Fibroblast of lung (primary cell): ENCODE data around the gene YJU2. TPM values are rescaled to one million over a fixed set of nuclear protein-coding genes. Genes with fewer than 3 reads are reported as not detected.

Source experiments
- DNase-seq, 2 donors: peaks; one replicate each; pipeline versions ENCODE4 v3.0.0 to v3.0.0-alpha.2; 2010; ENCODE audit warnings: low read depth in 2 of 2
- H2AFZ ChIP-seq: 2 replicates; pipeline ENCODE4 v1.5.1; 2012; ENCODE audit warnings: low read length, control low read depth, inconsistent platforms
- H3K27ac ChIP-seq: 2 replicates; pipeline ENCODE4 v1.5.1; 2011; ENCODE audit warnings: low read length, control low read depth; ENCODE audit not compliant: insufficient read depth
- H3K27me3 ChIP-seq: 2 replicates; pipeline ENCODE4 v1.5.1; 2011; ENCODE audit warnings: mild to moderate bottlenecking, low read length; ENCODE audit not compliant: control insufficient read depth, insufficient read depth
- H3K36me3 ChIP-seq: 2 replicates; pipeline ENCODE4 v1.5.1; 2011; ENCODE audit warnings: low read length; ENCODE audit not compliant: control insufficient read depth, insufficient read depth
- H3K4me1 ChIP-seq: 2 replicates; pipeline ENCODE4 v1.5.1; 2011; ENCODE audit warnings: low read length; ENCODE audit not compliant: control insufficient read depth, insufficient read depth; ENCODE audit errors: extremely low read depth
- H3K4me2 ChIP-seq: 2 replicates; pipeline ENCODE4 v1.5.1; 2011; ENCODE audit warnings: low read length, control low read depth; ENCODE audit not compliant: insufficient read depth; ENCODE audit errors: extremely low read depth
- H3K4me3 ChIP-seq, 4 experiments: fragments of 200-600 bp in 1 of 4; sonication (generic) in 1 of 4; replicated peaks in 1 of 4; 2 replicates each; pipeline ENCODE4 v1.5.1; 2011 to 2016; ENCODE audit warnings: low read length in 4 of 4, low read depth in 3 of 4, mild to moderate bottlenecking in 3 of 4, control low read depth in 2 of 4, inconsistent platforms in 1 of 4, mixed read lengths in 1 of 4; ENCODE audit not compliant: insufficient read depth in 1 of 4; ENCODE audit errors: control extremely low read depth in 1 of 4
- H3K79me2 ChIP-seq: 2 replicates; pipeline ENCODE4 v1.5.1; 2012; ENCODE audit warnings: mild to moderate bottlenecking, low read length, inconsistent platforms; ENCODE audit not compliant: control insufficient read depth, insufficient read depth
- H3K9ac ChIP-seq: 2 replicates; pipeline ENCODE4 v1.5.1; 2011; ENCODE audit warnings: mild to moderate bottlenecking, low read length, control low read depth; ENCODE audit not compliant: insufficient read depth
- H3K9me3 ChIP-seq: 2 replicates; pipeline ENCODE4 v1.5.1; 2012; ENCODE audit warnings: low read depth, low read length; ENCODE audit not compliant: control insufficient read depth, insufficient read depth
- H4K20me1 ChIP-seq: 2 replicates; pipeline ENCODE4 v1.5.1; 2011; ENCODE audit warnings: low read length; ENCODE audit not compliant: control insufficient read depth, insufficient read depth; ENCODE audit errors: extremely low read depth
- EZH2 ChIP-seq: IDR thresholded peaks from 2 replicates; pipeline ENCODE4 v1.5.1; 2012; ENCODE audit warnings: low read length, control low read depth, mild to moderate bottlenecking; ENCODE audit errors: missing control alignments
- polyA plus RNA-seq, 2 donors: library from polyadenylated mRNA; depleted of rRNA in 1 of 2; stranded (reverse) in 1 of 2; unstranded in 1 of 2; fragments of >200 nt; gene quantifications; 2 replicates each; pipeline ENCODE4 v1.2.1, GENCODE V29; 2011 to 2012; ENCODE audit warnings: missing spikeins in 1 of 2
- total RNA-seq: library from RNA; depleted of rRNA; stranded (reverse); fragments of >200 nt; gene quantifications from 2 replicates; pipeline ENCODE4 v1.2.1, GENCODE V29; 2014
- TF ChIP-seq, protein P1 (sequence below), 2 donors: IDR thresholded peaks in 1 of 2; conservative IDR thresholded peaks in 1 of 2; 1 replicate in 1 of 2; 2 replicates in 1 of 2; pipeline ENCODE4 v1.5.1; 2011 to 2012; ENCODE audit warnings: low read length in 2 of 2, control low read depth in 1 of 2, inconsistent platforms in 1 of 2, low read depth in 1 of 2, mild to moderate bottlenecking in 1 of 2

Gene YJU2
- total and polyA plus RNA-seq, 2 donors (not counting 1 experiment from before 2014, with no cell fraction given) = 10.7 to 14.7 TPM

DNA sequence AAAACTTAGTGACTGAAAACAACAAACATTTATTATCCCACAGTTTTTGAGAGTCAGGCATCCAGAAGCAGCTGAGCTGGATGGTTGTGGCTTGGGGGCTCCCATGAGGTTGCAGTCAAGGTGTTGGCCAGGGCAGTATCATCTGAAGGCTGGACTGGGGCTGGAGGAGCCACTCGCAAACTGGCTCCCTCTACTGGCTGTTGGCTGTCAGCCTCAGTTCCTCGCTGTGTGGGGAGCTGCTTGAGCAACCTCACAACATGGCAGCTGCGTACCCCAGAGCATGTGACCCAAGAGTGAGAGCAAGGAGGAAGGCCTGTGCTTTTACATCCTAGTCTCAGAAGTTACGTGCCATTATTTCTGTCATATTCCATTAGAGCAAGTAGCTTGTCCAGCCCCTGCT is 9.7 kb downstream of the YJU2 start:
- no peak overlapping the region for H2AFZ ChIP-seq
- H3K36me3 ChIP-seq = peaks cover 20% of the 10 kb centered on the region
- H3K9ac ChIP-seq = no peak overlapping the region
- no peak overlapping the region for H3K4me2 ChIP-seq
- TF ChIP-seq, protein P1, sequence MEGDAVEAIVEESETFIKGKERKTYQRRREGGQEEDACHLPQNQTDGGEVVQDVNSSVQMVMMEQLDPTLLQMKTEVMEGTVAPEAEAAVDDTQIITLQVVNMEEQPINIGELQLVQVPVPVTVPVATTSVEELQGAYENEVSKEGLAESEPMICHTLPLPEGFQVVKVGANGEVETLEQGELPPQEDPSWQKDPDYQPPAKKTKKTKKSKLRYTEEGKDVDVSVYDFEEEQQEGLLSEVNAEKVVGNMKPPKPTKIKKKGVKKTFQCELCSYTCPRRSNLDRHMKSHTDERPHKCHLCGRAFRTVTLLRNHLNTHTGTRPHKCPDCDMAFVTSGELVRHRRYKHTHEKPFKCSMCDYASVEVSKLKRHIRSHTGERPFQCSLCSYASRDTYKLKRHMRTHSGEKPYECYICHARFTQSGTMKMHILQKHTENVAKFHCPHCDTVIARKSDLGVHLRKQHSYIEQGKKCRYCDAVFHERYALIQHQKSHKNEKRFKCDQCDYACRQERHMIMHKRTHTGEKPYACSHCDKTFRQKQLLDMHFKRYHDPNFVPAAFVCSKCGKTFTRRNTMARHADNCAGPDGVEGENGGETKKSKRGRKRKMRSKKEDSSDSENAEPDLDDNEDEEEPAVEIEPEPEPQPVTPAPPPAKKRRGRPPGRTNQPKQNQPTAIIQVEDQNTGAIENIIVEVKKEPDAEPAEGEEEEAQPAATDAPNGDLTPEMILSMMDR (conservative IDR thresholded peaks at IDR 0.05 in 1 of 2, IDR thresholded peaks at IDR 0.05 in 1 of 2; ENCODE audit: low read depth in 1 of 2, low read length in 2 of 2) = no peak
- TF ChIP-seq EZH2 = no peak
- H3K9me3 ChIP-seq = no peaks in the 10 kb centered on the region
- H3K27me3 ChIP-seq = no peaks in the 10 kb centered on the region
- H3K4me1 ChIP-seq = no peaks in the 10 kb centered on the region
- DNase-seq = no peak
- H4K20me1 ChIP-seq = no peaks in the 10 kb centered on the region
- no peak overlapping the region for H3K4me3 ChIP-seq
- H3K79me2 ChIP-seq = no peaks in the 10 kb centered on the region
- no peak overlapping the region for H3K27ac ChIP-seq

DNA sequence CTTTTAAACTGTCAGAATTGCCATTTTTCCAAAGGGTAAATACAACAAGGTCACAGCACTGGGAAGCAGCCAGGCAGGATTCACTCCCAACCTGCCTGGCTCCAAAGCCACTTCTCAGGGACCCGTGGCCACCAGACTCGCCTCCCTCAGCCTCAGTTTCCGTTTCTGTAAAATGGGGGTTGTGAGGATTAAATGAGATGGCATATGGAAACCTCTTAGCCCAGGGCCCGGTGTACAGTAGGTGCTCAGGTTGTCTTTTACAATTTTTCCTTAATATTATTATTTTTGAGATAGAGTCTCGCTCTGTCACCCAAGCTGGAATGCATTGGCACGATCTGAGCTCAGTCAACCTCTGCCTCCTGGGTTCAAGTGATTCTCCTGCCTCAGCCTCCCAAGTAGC is 10.1 kb downstream of the YJU2 start:
- no peak for DNase-seq
- TF ChIP-seq EZH2 = no peak
- TF ChIP-seq, protein P1 (conservative IDR thresholded peaks at IDR 0.05 in 1 of 2, IDR thresholded peaks at IDR 0.05 in 1 of 2; ENCODE audit: low read depth in 1 of 2, low read length in 2 of 2) = no peak

DNA sequence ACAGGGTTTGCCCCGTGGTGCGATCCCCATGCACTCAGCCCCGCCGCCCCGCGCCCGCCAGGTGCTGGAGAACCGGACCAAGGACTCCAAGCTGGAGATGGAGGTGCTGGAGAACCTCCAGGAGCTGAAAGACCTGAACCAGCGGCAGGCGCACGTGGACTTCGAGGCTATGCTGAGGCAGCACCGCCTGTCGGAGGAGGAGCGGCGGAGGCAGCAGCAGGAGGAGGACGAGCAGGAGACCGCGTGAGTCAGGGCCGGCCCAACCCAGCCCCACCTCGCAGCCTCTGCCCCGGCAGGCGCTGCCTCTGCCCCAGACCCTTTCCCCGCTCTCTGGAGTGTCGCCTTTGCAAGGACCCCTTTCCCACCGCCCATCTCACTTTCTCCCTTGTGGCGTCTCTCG is 11.3 kb downstream of the YJU2 start:
- Histone ChIP-seq H3K9ac (no peak overlapping the region), H3K27ac (no peak overlapping the region), H4K20me1 (no peaks in the 10 kb centered on the region), H3K4me3 (no peak overlapping the region), H3K4me1 (no peaks in the 10 kb centered on the region), H2AFZ (no peak overlapping the region), H3K27me3 (no peaks in the 10 kb centered on the region), H3K36me3 (peaks cover 20% of the 10 kb centered on the region), H3K9me3 (no peaks in the 10 kb centered on the region), H3K79me2 (no peaks in the 10 kb centered on the region), H3K4me2 (no peak overlapping the region)
- DNase-seq = no peak
- no peak for TF ChIP-seq EZH2
- TF ChIP-seq, protein P1 (conservative IDR thresholded peaks at IDR 0.05 in 1 of 2, IDR thresholded peaks at IDR 0.05 in 1 of 2; ENCODE audit: low read depth in 1 of 2, low read length in 2 of 2) = no peak

More for the DNA sequence above, 10.1 kb downstream of the YJU2 start:
- Histone ChIP-seq H3K79me2 (no peaks in the 10 kb centered on the region), H3K27me3 (no peaks in the 10 kb centered on the region), H3K4me1 (no peaks in the 10 kb centered on the region), H2AFZ (no peak overlapping the region), H3K4me3 (no peak overlapping the region), H3K36me3 (peaks cover 20% of the 10 kb centered on the region), H3K4me2 (no peak overlapping the region), H3K9ac (no peak overlapping the region), H3K9me3 (no peaks in the 10 kb centered on the region), H3K27ac (no peak overlapping the region), H4K20me1 (no peaks in the 10 kb centered on the region)
